Peyer's patch (tissue), 4 donors: ENCODE results near the gene AHDC1. TPM values are rescaled to one million over a fixed set of nuclear protein-coding genes. Genes with fewer than 3 reads are reported as not detected.
"Not testable (repeated sequence)": the region's sequence is repeated elsewhere in the genome, so short reads cannot be mapped to it uniquely, and the experiment has no call there.

Experiments used
- DNase-seq, 3 donors: peaks; one replicate each; pipeline ENCODE4 v3.0.0-alpha.2; 2017 to 2019
- H3K27ac ChIP-seq, 4 donors: fragments of 200-600 bp; sonication (generic); one replicate each; pipeline ENCODE4 v1.5.1; 2016 to 2019
- H3K27me3 ChIP-seq, 2 donors: fragments of 200-600 bp; sonication (generic); one replicate each; pipeline ENCODE4 v1.5.1; 2019
- H3K36me3 ChIP-seq, 3 donors: fragments of 200-600 bp; sonication (generic); one replicate each; pipeline ENCODE4 v1.5.1; 2016 to 2019
- H3K4me1 ChIP-seq, 4 donors: fragments of 200-600 bp; sonication (generic); one replicate each; pipeline ENCODE4 v1.5.1; 2016 to 2019
- H3K4me3 ChIP-seq, 4 donors: fragments of 200-600 bp; sonication (generic); 1 replicate in 3 of 4; 2 replicates in 1 of 4; pipeline ENCODE4 v1.5.1; 2016 to 2019; ENCODE audit warnings: mild to moderate bottlenecking in 1 of 4
- H3K9me3 ChIP-seq, 4 donors: fragments of 200-600 bp; sonication (generic); one replicate each; pipeline ENCODE4 v1.5.1; 2016 to 2019; ENCODE audit warnings: mild to moderate bottlenecking in 1 of 4
- CTCF ChIP-seq, 6 experiments: fragments of 450-650 bp in 4 of 6; fragments of 200-600 bp in 2 of 6; sonication (generic) in 1 of 6; IDR thresholded peaks; one replicate each; pipeline ENCODE4 v1.5.1; 2017 to 2019; ENCODE audit warnings: antibody characterized with exemption in 6 of 6, mild to moderate bottlenecking in 3 of 6, moderate library complexity in 1 of 6
- POLR2A ChIP-seq, 2 donors: fragments of 450-650 bp; IDR thresholded peaks; one replicate each; pipeline ENCODE4 v1.5.1; 2017; ENCODE audit warnings: antibody characterized with exemption in 2 of 2, mild to moderate bottlenecking in 2 of 2, moderate library complexity in 2 of 2
- total RNA-seq, 4 donors: library from RNA; depleted of rRNA; stranded (reverse); fragments of >200 nt; gene quantifications; one replicate each; pipeline ENCODE4 v1.1.0, GENCODE V29; 2016

Gene AHDC1
- total RNA-seq, 4 donors from 2014 or later: 7.0 to 21.5 (median 12.0) TPM

- no peaks in the 10 kb centered on the region for H3K36me3 ChIP-seq
- TF ChIP-seq POLR2A (IDR thresholded peaks at IDR 0.05): no peak
- no peak for TF ChIP-seq CTCF (IDR thresholded peaks at IDR 0.05)
- no peaks in the 10 kb centered on the region for H3K9me3 ChIP-seq
- no peak overlapping the region for H3K4me3 ChIP-seq
- DNase-seq: no peak
- H3K27ac ChIP-seq: no peak overlapping the region
- peaks cover 0 to 25% (median 2%) of the 10 kb centered on the region in 4 donors for H3K4me1 ChIP-seq
- H3K27me3 ChIP-seq: no peaks in the 10 kb centered on the region
Measured at GRCh38 chr1:27503033-27503432, 100.9 kb downstream of the AHDC1 start.

- H3K4me3 ChIP-seq, H3K27ac ChIP-seq, H3K9me3 ChIP-seq, H3K36me3 ChIP-seq, H3K27me3 ChIP-seq: not testable (repeated sequence)
- peaks cover 0 to 25% (median 2%) of the 10 kb centered on the region in 4 donors for H3K4me1 ChIP-seq
- peak in 1 of 3 donors; percentile 4 for DNase-seq
Measured at GRCh38 chr1:27501159-27501558, 102.8 kb downstream of the AHDC1 start.

- no peak overlapping the region for H3K4me3 ChIP-seq
- no peak overlapping the region for H3K27ac ChIP-seq
- H3K9me3 ChIP-seq: no peaks in the 10 kb centered on the region
- TF ChIP-seq POLR2A (IDR thresholded peaks at IDR 0.05) (no peak), CTCF (IDR thresholded peaks at IDR 0.05) (no peak)
- H3K27me3 ChIP-seq: no peaks in the 10 kb centered on the region
- peaks cover 0 to 13% (median 1%) of the 10 kb centered on the region in 4 donors for H3K4me1 ChIP-seq
- DNase-seq: no peak
- no peaks in the 10 kb centered on the region for H3K36me3 ChIP-seq
Measured at GRCh38 chr1:27499142-27499541, 104.8 kb downstream of the AHDC1 start.

- no peaks in the 10 kb centered on the region for H3K9me3 ChIP-seq
- TF ChIP-seq POLR2A (IDR thresholded peaks at IDR 0.05): no peak
- peaks cover 0 to 13% (median 2%) of the 10 kb centered on the region in 4 donors for H3K4me1 ChIP-seq
- H3K4me3 ChIP-seq: no peak overlapping the region
- H3K36me3 ChIP-seq: no peaks in the 10 kb centered on the region
- H3K27me3 ChIP-seq: no peaks in the 10 kb centered on the region
- no peak overlapping the region for H3K27ac ChIP-seq
- peak in 2 of 3 donors; percentile 20 to 40 for DNase-seq
Measured at GRCh38 chr1:27496604-27497155, 107.3 kb downstream of the AHDC1 start.

GRCh38 chr1:27492796-27493195 lies 111.1 kb downstream of the AHDC1 start:
- H3K36me3 ChIP-seq: no peaks in the 10 kb centered on the region
- H3K27ac ChIP-seq: peak overlapping the region in 3 of 4 donors; percentile 86 to 100 (median 98)
- H3K27me3 ChIP-seq: no peaks in the 10 kb centered on the region
- peak in 1 of 3 donors; percentile 37 for DNase-seq
- H3K4me1 ChIP-seq: peaks cover 4 to 34% (median 14%) of the 10 kb centered on the region in 4 donors
- H3K9me3 ChIP-seq: no peaks in the 10 kb centered on the region
- no peak overlapping the region for H3K4me3 ChIP-seq
- TF ChIP-seq POLR2A (IDR thresholded peaks at IDR 0.05): no peak
- TF ChIP-seq CTCF (IDR thresholded peaks at IDR 0.05): no peak

- peak in 1 of 3 donors; percentile 49 for DNase-seq
- H3K9me3 ChIP-seq: no peaks in the 10 kb centered on the region
- peaks cover 4 to 35% (median 14%) of the 10 kb centered on the region in 4 donors for H3K4me1 ChIP-seq
- H3K36me3 ChIP-seq: no peaks in the 10 kb centered on the region
- H3K27ac ChIP-seq: peak overlapping the region; percentile 59 to 100 (median 92)
- no peak overlapping the region for H3K4me3 ChIP-seq
- no peak for TF ChIP-seq CTCF (IDR thresholded peaks at IDR 0.05)
- no peak for TF ChIP-seq POLR2A (IDR thresholded peaks at IDR 0.05)
- H3K27me3 ChIP-seq: no peaks in the 10 kb centered on the region
Measured at GRCh38 chr1:27491748-27492700, 111.9 kb downstream of the AHDC1 start.
